GM12878 (cell line): ENCODE data around the gene PPEF1. TPM values are rescaled to one million over a fixed set of nuclear protein-coding genes. Genes with fewer than 3 reads are reported as not detected.
A peak's percentile ranks its signal among the peaks of the same experiment; 100 is the strongest.

Source experiments
- ATF2 ChIP-seq: IDR thresholded peaks from 2 replicates; pipeline ENCODE4 v1.6.1; 2012; ENCODE audit warnings: low read length, inconsistent platforms
- BRCA1 ChIP-seq: IDR thresholded peaks from 2 replicates; pipeline ENCODE4 v1.6.1; 2011; ENCODE audit warnings: low read depth, low read length, improper control_type of control experiment
- EP300 ChIP-seq, 2 experiments: fragments of 150-350 bp in 1 of 2; IDR thresholded peaks; 2 replicates each; pipeline ENCODE4 v1.6.1; 2011 to 2012; ENCODE audit warnings: low read depth in 2 of 2, low read length in 2 of 2, borderline replicate concordance in 1 of 2, improper control_type of control experiment in 1 of 2, inconsistent platforms in 1 of 2; ENCODE audit not compliant: control insufficient read depth in 1 of 2
- EZH2 ChIP-seq: IDR thresholded peaks from 2 replicates; pipeline ENCODE4 v1.6.1; 2012; ENCODE audit warnings: low read depth, mild to moderate bottlenecking, control low read depth, inconsistent platforms, low read length, borderline replicate concordance; ENCODE audit not compliant: control insufficient read depth
- IKZF1 ChIP-seq: fragments of 450-650 bp; conservative IDR thresholded peaks from 2 replicates; pipeline ENCODE4 v1.6.1; 2017; ENCODE audit warnings: antibody characterized with exemption, mild to moderate bottlenecking
- IKZF2 ChIP-seq, 2 experiments: fragments of 450-650 bp; IDR thresholded peaks; 2 replicates each; pipeline ENCODE4 v1.6.1; 2017; ENCODE audit warnings: mild to moderate bottlenecking in 2 of 2, moderate library complexity in 2 of 2
- MTA3 ChIP-seq: IDR thresholded peaks from 2 replicates; pipeline ENCODE4 v1.6.1; 2012; ENCODE audit warnings: low read length, inconsistent platforms, borderline replicate concordance
- SMC3 ChIP-seq: IDR thresholded peaks from 2 replicates; pipeline ENCODE4 v1.6.1; 2011; ENCODE audit warnings: low read length, improper control_type of control experiment, borderline replicate concordance
- ZNF207 ChIP-seq: fragments of 450-650 bp; IDR thresholded peaks from 2 replicates; pipeline ENCODE4 v1.6.1; 2014; ENCODE audit warnings: antibody characterized with exemption, mild to moderate bottlenecking, borderline replicate concordance
- polyA plus RNA-seq, 11 experiments: library from polyadenylated mRNA; depleted of rRNA in 4 of 11; unstranded in 6 of 11; stranded (reverse) in 5 of 11; fragments of >200 nt; fragmentation: Nextera tagmentation in 4 of 11; fragmentation: Illumina TruSeq in 1 of 11; extraction: Ambion mirVana in 4 of 11; extraction: Trizol in 1 of 11; gene quantifications; 1 replicate in 1 of 11; 2 replicates in 10 of 11; pipeline versions ENCODE4 v1.2.1 to v1.2.3, GENCODE V29; 2011 to 2016; ENCODE audit warnings: inconsistent platforms in 2 of 11, missing spikeins in 2 of 11, low read depth in 1 of 11
- total RNA-seq, 4 experiments: library from RNA; depleted of rRNA in 3 of 4; stranded (reverse); fragments of >200 nt in 3 of 4; fragmentation: Illumina TruSeq in 1 of 4; extraction: Trizol in 1 of 4; gene quantifications; 2 replicates each; pipeline versions ENCODE4 v1.2.1 to v1.2.3, GENCODE V29; 2013 to 2021
- TF ChIP-seq, protein P1 (sequence below): IDR thresholded peaks from 2 replicates; pipeline ENCODE4 v1.6.1; 2012; ENCODE audit warnings: improper control_type of control experiment, low read depth, low read length; ENCODE audit not compliant: insufficient replicate concordance
- TF ChIP-seq, protein P2 (sequence below): fragments of 450-650 bp; IDR thresholded peaks from 2 replicates; pipeline ENCODE4 v1.6.1; 2017; ENCODE audit warnings: antibody characterized with exemption, mild to moderate bottlenecking, moderate library complexity
- TF ChIP-seq, protein P3 (sequence below): fragments of 450-650 bp; IDR thresholded peaks from 2 replicates; pipeline ENCODE4 v1.6.1; 2016; ENCODE audit warnings: mild to moderate bottlenecking, moderate library complexity, borderline replicate concordance

PPEF1 gene
- total and polyA plus RNA-seq, 10 of the 15 experiments (the other 5 are each of a cell fraction or from before 2014, with no cell fraction given) = 0.24 to 2.2 (median 0.50) TPM

GRCh38 chrX:18855919-18856644 is 148.6 kb downstream of the PPEF1 start (continued):
- TF ChIP-seq, protein P1, sequence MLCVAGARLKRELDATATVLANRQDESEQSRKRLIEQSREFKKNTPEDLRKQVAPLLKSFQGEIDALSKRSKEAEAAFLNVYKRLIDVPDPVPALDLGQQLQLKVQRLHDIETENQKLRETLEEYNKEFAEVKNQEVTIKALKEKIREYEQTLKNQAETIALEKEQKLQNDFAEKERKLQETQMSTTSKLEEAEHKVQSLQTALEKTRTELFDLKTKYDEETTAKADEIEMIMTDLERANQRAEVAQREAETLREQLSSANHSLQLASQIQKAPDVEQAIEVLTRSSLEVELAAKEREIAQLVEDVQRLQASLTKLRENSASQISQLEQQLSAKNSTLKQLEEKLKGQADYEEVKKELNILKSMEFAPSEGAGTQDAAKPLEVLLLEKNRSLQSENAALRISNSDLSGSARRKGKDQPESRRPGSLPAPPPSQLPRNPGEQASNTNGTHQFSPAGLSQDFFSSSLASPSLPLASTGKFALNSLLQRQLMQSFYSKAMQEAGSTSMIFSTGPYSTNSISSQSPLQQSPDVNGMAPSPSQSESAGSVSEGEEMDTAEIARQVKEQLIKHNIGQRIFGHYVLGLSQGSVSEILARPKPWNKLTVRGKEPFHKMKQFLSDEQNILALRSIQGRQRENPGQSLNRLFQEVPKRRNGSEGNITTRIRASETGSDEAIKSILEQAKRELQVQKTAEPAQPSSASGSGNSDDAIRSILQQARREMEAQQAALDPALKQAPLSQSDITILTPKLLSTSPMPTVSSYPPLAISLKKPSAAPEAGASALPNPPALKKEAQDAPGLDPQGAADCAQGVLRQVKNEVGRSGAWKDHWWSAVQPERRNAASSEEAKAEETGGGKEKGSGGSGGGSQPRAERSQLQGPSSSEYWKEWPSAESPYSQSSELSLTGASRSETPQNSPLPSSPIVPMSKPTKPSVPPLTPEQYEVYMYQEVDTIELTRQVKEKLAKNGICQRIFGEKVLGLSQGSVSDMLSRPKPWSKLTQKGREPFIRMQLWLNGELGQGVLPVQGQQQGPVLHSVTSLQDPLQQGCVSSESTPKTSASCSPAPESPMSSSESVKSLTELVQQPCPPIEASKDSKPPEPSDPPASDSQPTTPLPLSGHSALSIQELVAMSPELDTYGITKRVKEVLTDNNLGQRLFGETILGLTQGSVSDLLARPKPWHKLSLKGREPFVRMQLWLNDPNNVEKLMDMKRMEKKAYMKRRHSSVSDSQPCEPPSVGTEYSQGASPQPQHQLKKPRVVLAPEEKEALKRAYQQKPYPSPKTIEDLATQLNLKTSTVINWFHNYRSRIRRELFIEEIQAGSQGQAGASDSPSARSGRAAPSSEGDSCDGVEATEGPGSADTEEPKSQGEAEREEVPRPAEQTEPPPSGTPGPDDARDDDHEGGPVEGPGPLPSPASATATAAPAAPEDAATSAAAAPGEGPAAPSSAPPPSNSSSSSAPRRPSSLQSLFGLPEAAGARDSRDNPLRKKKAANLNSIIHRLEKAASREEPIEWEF = peak; percentile 100
- TF ChIP-seq BRCA1 (no peak), ZNF207 (peak; percentile 55; the same call in 1 of the 2 replicates), IKZF1 (peak; percentile 71), ATF2 (peak; percentile 99), SMC3 (peak; percentile 26; the same call in 1 of the 2 replicates), EP300 (IDR thresholded peaks at IDR 0.05; ENCODE audit: borderline replicate concordance in 1 of 2, control insufficient read depth in 1 of 2, low read depth in 2 of 2, low read length in 2 of 2) (peak; percentile 14 to 55; a peak in 1 of 4 replicates), IKZF2 (IDR thresholded peaks at IDR 0.05) (peak; percentile 83 to 86), MTA3 (peak; percentile 62; the same call in 1 of the 2 replicates), EZH2 (0 out of 2 replicates have a peak, but pooled peaks have one; percentile 54)
- TF ChIP-seq, protein P2, sequence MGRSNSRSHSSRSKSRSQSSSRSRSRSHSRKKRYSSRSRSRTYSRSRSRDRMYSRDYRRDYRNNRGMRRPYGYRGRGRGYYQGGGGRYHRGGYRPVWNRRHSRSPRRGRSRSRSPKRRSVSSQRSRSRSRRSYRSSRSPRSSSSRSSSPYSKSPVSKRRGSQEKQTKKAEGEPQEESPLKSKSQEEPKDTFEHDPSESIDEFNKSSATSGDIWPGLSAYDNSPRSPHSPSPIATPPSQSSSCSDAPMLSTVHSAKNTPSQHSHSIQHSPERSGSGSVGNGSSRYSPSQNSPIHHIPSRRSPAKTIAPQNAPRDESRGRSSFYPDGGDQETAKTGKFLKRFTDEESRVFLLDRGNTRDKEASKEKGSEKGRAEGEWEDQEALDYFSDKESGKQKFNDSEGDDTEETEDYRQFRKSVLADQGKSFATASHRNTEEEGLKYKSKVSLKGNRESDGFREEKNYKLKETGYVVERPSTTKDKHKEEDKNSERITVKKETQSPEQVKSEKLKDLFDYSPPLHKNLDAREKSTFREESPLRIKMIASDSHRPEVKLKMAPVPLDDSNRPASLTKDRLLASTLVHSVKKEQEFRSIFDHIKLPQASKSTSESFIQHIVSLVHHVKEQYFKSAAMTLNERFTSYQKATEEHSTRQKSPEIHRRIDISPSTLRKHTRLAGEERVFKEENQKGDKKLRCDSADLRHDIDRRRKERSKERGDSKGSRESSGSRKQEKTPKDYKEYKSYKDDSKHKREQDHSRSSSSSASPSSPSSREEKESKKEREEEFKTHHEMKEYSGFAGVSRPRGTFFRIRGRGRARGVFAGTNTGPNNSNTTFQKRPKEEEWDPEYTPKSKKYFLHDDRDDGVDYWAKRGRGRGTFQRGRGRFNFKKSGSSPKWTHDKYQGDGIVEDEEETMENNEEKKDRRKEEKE = no peak
- TF ChIP-seq, protein P3, sequence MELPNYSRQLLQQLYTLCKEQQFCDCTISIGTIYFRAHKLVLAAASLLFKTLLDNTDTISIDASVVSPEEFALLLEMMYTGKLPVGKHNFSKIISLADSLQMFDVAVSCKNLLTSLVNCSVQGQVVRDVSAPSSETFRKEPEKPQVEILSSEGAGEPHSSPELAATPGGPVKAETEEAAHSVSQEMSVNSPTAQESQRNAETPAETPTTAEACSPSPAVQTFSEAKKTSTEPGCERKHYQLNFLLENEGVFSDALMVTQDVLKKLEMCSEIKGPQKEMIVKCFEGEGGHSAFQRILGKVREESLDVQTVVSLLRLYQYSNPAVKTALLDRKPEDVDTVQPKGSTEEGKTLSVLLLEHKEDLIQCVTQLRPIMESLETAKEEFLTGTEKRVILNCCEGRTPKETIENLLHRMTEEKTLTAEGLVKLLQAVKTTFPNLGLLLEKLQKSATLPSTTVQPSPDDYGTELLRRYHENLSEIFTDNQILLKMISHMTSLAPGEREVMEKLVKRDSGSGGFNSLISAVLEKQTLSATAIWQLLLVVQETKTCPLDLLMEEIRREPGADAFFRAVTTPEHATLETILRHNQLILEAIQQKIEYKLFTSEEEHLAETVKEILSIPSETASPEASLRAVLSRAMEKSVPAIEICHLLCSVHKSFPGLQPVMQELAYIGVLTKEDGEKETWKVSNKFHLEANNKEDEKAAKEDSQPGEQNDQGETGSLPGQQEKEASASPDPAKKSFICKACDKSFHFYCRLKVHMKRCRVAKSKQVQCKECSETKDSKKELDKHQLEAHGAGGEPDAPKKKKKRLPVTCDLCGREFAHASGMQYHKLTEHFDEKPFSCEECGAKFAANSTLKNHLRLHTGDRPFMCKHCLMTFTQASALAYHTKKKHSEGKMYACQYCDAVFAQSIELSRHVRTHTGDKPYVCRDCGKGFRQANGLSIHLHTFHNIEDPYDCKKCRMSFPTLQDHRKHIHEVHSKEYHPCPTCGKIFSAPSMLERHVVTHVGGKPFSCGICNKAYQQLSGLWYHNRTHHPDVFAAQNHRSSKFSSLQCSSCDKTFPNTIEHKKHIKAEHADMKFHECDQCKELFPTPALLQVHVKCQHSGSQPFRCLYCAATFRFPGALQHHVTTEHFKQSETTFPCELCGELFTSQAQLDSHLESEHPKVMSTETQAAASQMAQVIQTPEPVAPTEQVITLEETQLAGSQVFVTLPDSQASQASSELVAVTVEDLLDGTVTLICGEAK = no peak
